ENCODE results near the gene RACGAP1. TPM values are rescaled to one million over a fixed set of nuclear protein-coding genes. Genes with fewer than 3 reads are reported as not detected.

Gene RACGAP1
- total and polyA plus RNA-seq, 2 experiments from 2014 or later, result 35.4 to 55.4 TPM

DNA sequence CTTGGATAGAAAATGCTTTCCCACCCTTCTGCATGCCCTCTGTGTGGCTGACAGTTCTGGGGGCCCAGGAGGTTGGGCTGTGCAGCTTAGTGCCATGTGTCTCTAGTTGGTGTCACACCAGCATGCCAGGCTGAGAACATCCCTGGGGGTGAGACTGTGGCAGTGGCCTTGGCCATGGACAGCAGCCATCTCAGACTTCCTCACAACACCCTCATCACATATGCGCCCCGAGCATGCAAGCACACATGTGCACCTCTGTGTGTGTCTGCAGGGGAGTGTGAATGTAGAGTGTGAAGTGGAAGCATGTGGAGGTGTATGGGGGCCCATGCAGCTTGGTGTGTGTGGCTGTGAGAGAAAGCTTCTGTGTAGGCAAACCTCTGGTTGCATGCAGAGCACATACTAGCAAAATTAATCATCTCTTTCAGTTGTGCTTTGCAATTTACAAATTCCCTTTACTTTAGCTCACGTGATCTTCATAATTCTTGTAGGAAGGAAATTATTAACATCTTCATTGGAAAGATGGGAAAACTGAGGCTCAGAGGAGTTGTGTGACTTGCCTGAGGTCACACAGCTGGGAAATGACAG lies 40.5 kb upstream of the RACGAP1 start:
- H3K4me2 ChIP-seq (ENCODE audit: unreplicated experiment), result peak overlapping the region; percentile 6

DNA sequence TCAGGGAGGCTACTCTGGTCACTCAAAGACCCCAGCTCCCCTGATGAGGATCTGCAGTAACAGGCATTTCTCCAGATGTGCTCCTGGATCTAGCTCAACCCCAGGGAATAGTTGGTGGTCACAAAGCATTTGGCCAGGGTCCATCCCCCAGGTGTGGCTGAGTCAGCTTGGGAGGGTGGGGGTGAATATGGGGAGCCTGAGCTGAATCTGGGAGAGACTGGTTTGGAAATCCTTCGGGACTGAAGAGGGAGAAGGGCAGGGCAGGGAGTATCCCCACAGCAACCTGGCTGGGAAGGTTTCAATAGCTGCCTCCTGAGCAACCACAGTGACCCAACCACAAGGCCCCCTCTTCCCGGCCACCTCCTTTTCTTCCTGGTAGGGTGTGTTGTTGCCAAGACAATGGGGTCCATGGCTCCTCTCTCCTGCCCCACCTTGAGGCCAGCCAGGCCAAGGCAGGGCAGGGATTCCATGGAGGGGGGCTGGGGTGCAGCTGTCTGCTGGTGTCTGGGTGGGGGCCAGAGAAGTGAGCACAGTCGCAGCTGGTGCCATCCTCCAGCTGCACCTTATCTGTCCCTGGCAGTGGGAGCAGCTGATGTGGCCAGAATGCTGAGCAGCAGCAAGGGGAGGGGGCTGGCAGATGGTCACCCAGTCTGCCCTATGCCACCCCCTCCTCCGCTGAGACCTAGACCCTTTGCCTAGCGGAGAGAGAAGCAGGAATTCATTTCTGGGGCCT lies 37.6 kb upstream of the RACGAP1 start:
- TF ChIP-seq EZH2 (IDR thresholded peaks at IDR 0.05; ENCODE audit: insufficient read depth, poor library complexity, severe bottlenecking) (no peak), EZH2phosphoT487 (IDR thresholded peaks at IDR 0.05; ENCODE audit: insufficient read depth, low read depth) (no peak)
- no peak for DNase-seq
- no peaks in the 10 kb centered on the region for H3K9me3 ChIP-seq (ENCODE audit: low read depth)
- H3K36me3 ChIP-seq (ENCODE audit: low read depth), result no peaks in the 10 kb centered on the region
- H3K9me2 ChIP-seq (ENCODE audit: insufficient read depth), result no peaks in the 10 kb centered on the region
- no peak overlapping the region for H3K4me3 ChIP-seq
- in situ Hi-C loops (cut with MboI), result loop anchor here (25.0 kb wide), 1 partner anchor 201 kb away; no protein-coding TSS in a partner anchor
- H3K27ac ChIP-seq, result no peak overlapping the region
- H3K4me1 ChIP-seq (ENCODE audit: insufficient read depth), result peaks cover 11% of the 10 kb centered on the region
- H3K9ac ChIP-seq, result no peak overlapping the region
- H3F3A ChIP-seq (ENCODE audit: insufficient read depth), result peaks cover 10% of the 10 kb centered on the region; the same call in 1 of the 2 replicates
- H2AFZ ChIP-seq, result no peak overlapping the region
- H4K20me1 ChIP-seq (ENCODE audit: insufficient read depth), result no peaks in the 10 kb centered on the region
- H3K27me3 ChIP-seq (replicated peaks; ENCODE audit: insufficient read depth), result no peaks in the 10 kb centered on the region
- no peaks in the 10 kb centered on the region for H3K79me2 ChIP-seq (ENCODE audit: insufficient read depth)
- WGBS, 2 experiments (ENCODE audit: low coverage in 1 of 2, low lambda C conversion rate in 2 of 2, missing lambda C conversion rate in 2 of 2), result 92 to 94% methylated on average over 4 to 5 of the region's 5 CpGs
- no peak overlapping the region for H3K4me2 ChIP-seq (ENCODE audit: unreplicated experiment)

More for the DNA sequence above, 40.5 kb upstream of the RACGAP1 start:
- no peak overlapping the region for H2AFZ ChIP-seq
- no peaks in the 10 kb centered on the region for H3K9me3 ChIP-seq (ENCODE audit: low read depth)
- DNase-seq, result peak; percentile 50
- peak overlapping the region; percentile 64 for H3K27ac ChIP-seq
- no peaks in the 10 kb centered on the region for H3K9me2 ChIP-seq (ENCODE audit: insufficient read depth)
- H3K4me1 ChIP-seq (ENCODE audit: insufficient read depth), result peaks cover 11% of the 10 kb centered on the region
- no peaks in the 10 kb centered on the region for H3K79me2 ChIP-seq (ENCODE audit: insufficient read depth)
- no peak overlapping the region for H3K4me3 ChIP-seq
- 66 to 67% methylated on average over 3 of the region's 3 CpGs for WGBS, 2 experiments (ENCODE audit: low coverage in 1 of 2, low lambda C conversion rate in 2 of 2, missing lambda C conversion rate in 2 of 2)
- no peaks in the 10 kb centered on the region for H3K27me3 ChIP-seq (replicated peaks; ENCODE audit: insufficient read depth)
- H3K36me3 ChIP-seq (ENCODE audit: low read depth), result no peaks in the 10 kb centered on the region
- no peak for TF ChIP-seq EZH2 (IDR thresholded peaks at IDR 0.05; ENCODE audit: insufficient read depth, poor library complexity, severe bottlenecking)
- TF ChIP-seq EZH2phosphoT487 (IDR thresholded peaks at IDR 0.05; ENCODE audit: insufficient read depth, low read depth), result no peak
- H3F3A ChIP-seq (ENCODE audit: insufficient read depth), result peaks cover 10% of the 10 kb centered on the region; the same call in 1 of the 2 replicates
- H3K9ac ChIP-seq, result peak overlapping the region; percentile 38; the same call in 1 of the 2 replicates
- H4K20me1 ChIP-seq (ENCODE audit: insufficient read depth), result no peaks in the 10 kb centered on the region
- in situ Hi-C loops (cut with MboI), result loop anchor here (25.0 kb wide), 1 partner anchor 204 kb away; no protein-coding TSS in a partner anchor

- H3K9me3 ChIP-seq (ENCODE audit: low read depth), result no peaks in the 10 kb centered on the region
- H2AFZ ChIP-seq, result no peak overlapping the region
- no peaks in the 10 kb centered on the region for H4K20me1 ChIP-seq (ENCODE audit: insufficient read depth)
- WGBS, 2 experiments (ENCODE audit: low coverage in 1 of 2, low lambda C conversion rate in 2 of 2, missing lambda C conversion rate in 2 of 2), result 55 to 56% methylated on average over 6 of the region's 6 CpGs
- no peak overlapping the region for H3K9ac ChIP-seq
- H3K4me1 ChIP-seq (ENCODE audit: insufficient read depth), result peaks cover 10% of the 10 kb centered on the region
- no peaks in the 10 kb centered on the region for H3K9me2 ChIP-seq (ENCODE audit: insufficient read depth)
- no peak overlapping the region for H3K27ac ChIP-seq
- H3K79me2 ChIP-seq (ENCODE audit: insufficient read depth), result no peaks in the 10 kb centered on the region
- H3K4me2 ChIP-seq (ENCODE audit: unreplicated experiment), result no peak overlapping the region
- no peaks in the 10 kb centered on the region for H3K36me3 ChIP-seq (ENCODE audit: low read depth)
- H3K27me3 ChIP-seq (replicated peaks; ENCODE audit: insufficient read depth), result no peaks in the 10 kb centered on the region
- in situ Hi-C loops (cut with MboI), result loop anchor here (25.0 kb wide), 1 partner anchor 200 kb away; no protein-coding TSS in a partner anchor
- TF ChIP-seq EZH2 (IDR thresholded peaks at IDR 0.05; ENCODE audit: insufficient read depth, poor library complexity, severe bottlenecking), result no peak
- TF ChIP-seq EZH2phosphoT487 (IDR thresholded peaks at IDR 0.05; ENCODE audit: insufficient read depth, low read depth), result no peak
- H3F3A ChIP-seq (ENCODE audit: insufficient read depth), result peaks cover 8% of the 10 kb centered on the region; the same call in 1 of the 2 replicates
- no peak for DNase-seq
- no peak overlapping the region for H3K4me3 ChIP-seq
These were observed 36.8 kb upstream of the RACGAP1 start for GRCh38 chr12:50061946-50062686.

GRCh38 chr12:50061171-50061570 lies 35.9 kb upstream of the RACGAP1 start:
- in situ Hi-C loops (cut with MboI), result loop anchor here (25.0 kb wide), 1 partner anchor 199 kb away; no protein-coding TSS in a partner anchor
- H3K79me2 ChIP-seq (ENCODE audit: insufficient read depth), result no peaks in the 10 kb centered on the region
- no peak for DNase-seq
- H3K4me1 ChIP-seq (ENCODE audit: insufficient read depth), result peaks cover 4% of the 10 kb centered on the region
- H2AFZ ChIP-seq, result no peak overlapping the region
- no peak overlapping the region for H3K9ac ChIP-seq
- H3K27ac ChIP-seq, result no peak overlapping the region
- WGBS, 2 experiments (ENCODE audit: low coverage in 1 of 2, low lambda C conversion rate in 2 of 2, missing lambda C conversion rate in 2 of 2), result 89 to 93% methylated on average over 2 of the region's 2 CpGs
- H3K9me3 ChIP-seq (ENCODE audit: low read depth), result no peaks in the 10 kb centered on the region
- no peak for TF ChIP-seq EZH2 (IDR thresholded peaks at IDR 0.05; ENCODE audit: insufficient read depth, poor library complexity, severe bottlenecking)
- no peak for TF ChIP-seq EZH2phosphoT487 (IDR thresholded peaks at IDR 0.05; ENCODE audit: insufficient read depth, low read depth)
- H3F3A ChIP-seq (ENCODE audit: insufficient read depth), result peaks cover 3% of the 10 kb centered on the region
- no peak overlapping the region for H3K4me2 ChIP-seq (ENCODE audit: unreplicated experiment)
- H3K36me3 ChIP-seq (ENCODE audit: low read depth), result no peaks in the 10 kb centered on the region
- no peaks in the 10 kb centered on the region for H4K20me1 ChIP-seq (ENCODE audit: insufficient read depth)
- H3K27me3 ChIP-seq (replicated peaks; ENCODE audit: insufficient read depth), result no peaks in the 10 kb centered on the region
- H3K9me2 ChIP-seq (ENCODE audit: insufficient read depth), result no peaks in the 10 kb centered on the region
- H3K4me3 ChIP-seq, result no peak overlapping the region

All from GM23248 (cell line).